Coronary artery (tissue), 2 donors: ENCODE data around the gene LRRC61.

Experiments used
- DNase-seq: peaks from one replicate; pipeline ENCODE4 v3.0.0-alpha.2; 2017; ENCODE audit warnings: low spot score
- H3K27ac ChIP-seq, 2 donors: fragments of 200-600 bp; sonication (generic); one replicate each; pipeline ENCODE4 v1.5.1; 2016 to 2019
- H3K4me3 ChIP-seq: fragments of 200-600 bp; sonication (generic); 2 replicates; pipeline ENCODE4 v1.5.1; 2016; ENCODE audit warnings: mild to moderate bottlenecking, moderate library complexity
- CTCF ChIP-seq: fragments of 200-600 bp; sonication (generic); IDR thresholded peaks from one replicate; pipeline ENCODE4 v1.5.1; 2019; ENCODE audit warnings: antibody characterized with exemption

Gene LRRC61

GRCh38 chr7:150351587-150352194 lies 28.5 kb downstream of the LRRC61 start:
- Histone ChIP-seq H3K4me3 (no peak overlapping the region), H3K27ac (no peak overlapping the region)
- no peak for TF ChIP-seq CTCF
- no peak for DNase-seq

GRCh38 chr7:150355666-150356059 lies 32.5 kb downstream of the LRRC61 start:
- DNase-seq = no peak
- no peak for TF ChIP-seq CTCF
- no peak overlapping the region for H3K27ac ChIP-seq
- no peak overlapping the region for H3K4me3 ChIP-seq

GRCh38 chr7:150356265-150356897 lies 33.2 kb downstream of the LRRC61 start:
- Histone ChIP-seq H3K4me3 (no peak overlapping the region), H3K27ac (no peak overlapping the region)
- peak; percentile 36 for TF ChIP-seq CTCF
- no peak for DNase-seq

- no peak for TF ChIP-seq CTCF
- no peak overlapping the region for H3K27ac ChIP-seq
- H3K4me3 ChIP-seq = no peak overlapping the region
- DNase-seq = no peak
These were observed 34.1 kb downstream of the LRRC61 start for GRCh38 chr7:150357270-150357669.

GRCh38 chr7:150357771-150358427 lies 34.7 kb downstream of the LRRC61 start:
- TF ChIP-seq CTCF = no peak
- no peak for DNase-seq
- no peak overlapping the region for H3K4me3 ChIP-seq
- H3K27ac ChIP-seq = no peak overlapping the region

GRCh38 chr7:150358433-150358832 lies 35.3 kb downstream of the LRRC61 start:
- no peak overlapping the region for H3K4me3 ChIP-seq
- DNase-seq = no peak
- no peak for TF ChIP-seq CTCF
- no peak overlapping the region for H3K27ac ChIP-seq
